Subcutaneous abdominal adipose tissue (tissue), 5 donors: ENCODE data around the gene PLXNA4.
"Not testable (repeated sequence)": the region's sequence is repeated elsewhere in the genome, so short reads cannot be mapped to it uniquely, and the experiment has no call there.

Source experiments
- H3K27ac ChIP-seq: one replicate; pipeline ENCODE4 v1.7.0; 2013; ENCODE audit warnings: low read depth, mild to moderate bottlenecking, inconsistent platforms, low read length, moderate library complexity
- H3K27me3 ChIP-seq, 5 donors: one replicate each; pipeline ENCODE4 v1.7.0; 2013; ENCODE audit warnings: low read length in 5 of 5, inconsistent platforms in 1 of 5; ENCODE audit not compliant: control insufficient read depth in 5 of 5, insufficient read depth in 4 of 5
- H3K36me3 ChIP-seq, 5 donors: one replicate each; pipeline ENCODE4 v1.7.0; 2013; ENCODE audit warnings: low read length in 5 of 5; ENCODE audit not compliant: control insufficient read depth in 5 of 5, insufficient read depth in 5 of 5
- H3K4me1 ChIP-seq, 5 donors: one replicate each; pipeline ENCODE4 v1.7.0; 2013; ENCODE audit warnings: low read length in 5 of 5, mild to moderate bottlenecking in 3 of 5, moderate library complexity in 1 of 5; ENCODE audit not compliant: control insufficient read depth in 5 of 5, insufficient read depth in 5 of 5
- H3K4me3 ChIP-seq, 5 donors: one replicate each; pipeline ENCODE4 v1.7.0; 2013; ENCODE audit warnings: low read length in 5 of 5, low read depth in 1 of 5
- H3K9ac ChIP-seq, 5 donors: one replicate each; pipeline ENCODE4 v1.7.0; 2013; ENCODE audit warnings: low read length in 5 of 5, mild to moderate bottlenecking in 4 of 5, moderate library complexity in 3 of 5
- H3K9me3 ChIP-seq, 5 donors: one replicate each; pipeline ENCODE4 v1.7.0; 2013; ENCODE audit warnings: low read length in 5 of 5; ENCODE audit not compliant: control insufficient read depth in 5 of 5
- donor health status: healthy.
- donor health status: healthy.
- donor health status: healthy.
- donor health status: healthy.
- donor health status: healthy.

The PLXNA4 gene

GRCh38 chr7:132179681-132180080, 396.6 kb downstream of the PLXNA4 start:
- H3K27me3 ChIP-seq: no peaks in the 10 kb centered on the region
- peaks cover 0 to 85% (median 65%) of the 10 kb centered on the region in 5 donors for H3K36me3 ChIP-seq
- no peaks in the 10 kb centered on the region for H3K4me1 ChIP-seq
- no peak overlapping the region for H3K27ac ChIP-seq
- H3K4me3 ChIP-seq: no peak overlapping the region
- no peaks in the 10 kb centered on the region for H3K9me3 ChIP-seq
- H3K9ac ChIP-seq: no peak overlapping the region

GRCh38 chr7:132179080-132179430, 397.2 kb downstream of the PLXNA4 start:
- H3K4me3 ChIP-seq: no peak overlapping the region

GRCh38 chr7:132178402-132179079, 397.7 kb downstream of the PLXNA4 start:
- H3K9ac ChIP-seq, H3K27me3 ChIP-seq, H3K4me3 ChIP-seq, H3K4me1 ChIP-seq, H3K27ac ChIP-seq, H3K9me3 ChIP-seq: not testable (repeated sequence)
- peaks cover 3 to 87% (median 63%) of the 10 kb centered on the region in 5 donors for H3K36me3 ChIP-seq

More at GRCh38 chr7:132179080-132179430, 397.2 kb downstream of the PLXNA4 start:
- Histone ChIP-seq H3K27me3 (no peaks in the 10 kb centered on the region), H3K9ac (no peak overlapping the region), H3K4me1 (no peaks in the 10 kb centered on the region), H3K27ac (no peak overlapping the region), H3K9me3 (no peaks in the 10 kb centered on the region), H3K36me3 (peaks cover 2 to 85% (median 66%) of the 10 kb centered on the region in 5 donors)

GRCh38 chr7:132177708-132178401, 398.4 kb downstream of the PLXNA4 start:
- Histone ChIP-seq H3K27me3 (no peaks in the 10 kb centered on the region), H3K36me3 (peaks cover 3 to 88% (median 64%) of the 10 kb centered on the region in 5 donors), H3K27ac (no peak overlapping the region), H3K4me1 (no peaks in the 10 kb centered on the region), H3K4me3 (no peak overlapping the region), H3K9ac (no peak overlapping the region), H3K9me3 (no peaks in the 10 kb centered on the region)

GRCh38 chr7:132176719-132177118, 399.6 kb downstream of the PLXNA4 start:
- Histone ChIP-seq H3K27ac (no peak overlapping the region), H3K9ac (no peak overlapping the region), H3K9me3 (no peaks in the 10 kb centered on the region), H3K4me1 (peaks cover 0 to under 1% (median 0%) of the 10 kb centered on the region in 5 donors), H3K4me3 (no peak overlapping the region), H3K36me3 (peaks cover 3 to 77% (median 54%) of the 10 kb centered on the region in 5 donors), H3K27me3 (no peaks in the 10 kb centered on the region)

GRCh38 chr7:132171130-132171576, 405.1 kb downstream of the PLXNA4 start:
- H3K4me3 ChIP-seq: no peak overlapping the region
- H3K36me3 ChIP-seq: peaks cover 3 to 50% (median 37%) of the 10 kb centered on the region in 5 donors
- H3K9ac ChIP-seq: no peak overlapping the region
- no peaks in the 10 kb centered on the region for H3K27me3 ChIP-seq
- no peak overlapping the region for H3K27ac ChIP-seq
- H3K4me1 ChIP-seq: peaks cover 0 to 21% (median 14%) of the 10 kb centered on the region in 5 donors
- no peaks in the 10 kb centered on the region for H3K9me3 ChIP-seq

- Histone ChIP-seq H3K4me3 (no peak overlapping the region), H3K27me3 (no peaks in the 10 kb centered on the region), H3K36me3 (peaks cover 3 to 39% (median 37%) of the 10 kb centered on the region in 5 donors), H3K9ac (no peak overlapping the region), H3K9me3 (no peaks in the 10 kb centered on the region), H3K27ac (no peak overlapping the region), H3K4me1 (peaks cover 0 to 21% (median 14%) of the 10 kb centered on the region in 5 donors)
Measured at GRCh38 chr7:132169730-132170129, 406.5 kb downstream of the PLXNA4 start.

GRCh38 chr7:132168239-132168638, 408.0 kb downstream of the PLXNA4 start:
- Histone ChIP-seq H3K36me3 (peaks cover 0 to 38% (median 36%) of the 10 kb centered on the region in 5 donors), H3K27ac (no peak overlapping the region)

GRCh38 chr7:132165695-132166094, 410.6 kb downstream of the PLXNA4 start:
- H3K36me3 ChIP-seq: peaks cover 0 to 42% (median 36%) of the 10 kb centered on the region in 5 donors
- not testable (repeated sequence) for H3K4me3 ChIP-seq, H3K27me3 ChIP-seq, H3K9me3 ChIP-seq, H3K27ac ChIP-seq, H3K9ac ChIP-seq
- peaks cover 0 to 31% (median 22%) of the 10 kb centered on the region in 5 donors for H3K4me1 ChIP-seq

More at GRCh38 chr7:132168239-132168638, 408.0 kb downstream of the PLXNA4 start:
- H3K9me3 ChIP-seq: no peaks in the 10 kb centered on the region
- H3K4me1 ChIP-seq: peaks cover 0 to 21% (median 14%) of the 10 kb centered on the region in 5 donors
- H3K4me3 ChIP-seq: no peak overlapping the region
- H3K27me3 ChIP-seq: no peaks in the 10 kb centered on the region
- H3K9ac ChIP-seq: no peak overlapping the region

GRCh38 chr7:132164558-132165125, 411.6 kb downstream of the PLXNA4 start:
- no peaks in the 10 kb centered on the region for H3K27me3 ChIP-seq
- peaks cover 0 to 44% (median 36%) of the 10 kb centered on the region in 5 donors for H3K36me3 ChIP-seq
- no peak overlapping the region for H3K4me3 ChIP-seq
- H3K4me1 ChIP-seq: peaks cover 0 to 27% (median 20%) of the 10 kb centered on the region in 5 donors
- no peak overlapping the region for H3K9ac ChIP-seq
- no peaks in the 10 kb centered on the region for H3K9me3 ChIP-seq
- no peak overlapping the region for H3K27ac ChIP-seq
